GM13977 (cell line): Measurements from ENCODE around the gene MX2.

Experiments used
- DNase-seq: peaks from one replicate; pipeline ENCODE4 v3.0.0; 2012; ENCODE audit warnings: low spot score
- CTCF ChIP-seq: IDR thresholded peaks from 2 replicates; pipeline ENCODE4 v1.5.1; 2012; ENCODE audit warnings: mild to moderate bottlenecking, control low read depth; ENCODE audit not compliant: insufficient read depth; ENCODE audit errors: extremely low read depth, missing control alignments
- in situ Hi-C: fragments of 300-500 bp; cut with MboI; formaldehyde crosslinking; loops from one replicate; pipeline ENCODE4 v1.12.0; 2022; ENCODE audit warnings: low sequenced_read_pairs, low pct_unique_long_range_greater_than_20kb, mixed read lengths, inconsistent platforms; ENCODE audit not compliant: unreplicated experiment

MX2 gene

GRCh38 chr21:41369105-41369919 lies 7.5 kb downstream of the MX2 start:
- DNase-seq = peak; percentile 73
- in situ Hi-C loops = no loop called here
- TF ChIP-seq CTCF = peak; percentile 34

GRCh38 chr21:41369920-41370839 lies 8.4 kb downstream of the MX2 start:
- no peak for TF ChIP-seq CTCF
- DNase-seq = peak; percentile 66
- in situ Hi-C loops = no loop called here

GRCh38 chr21:41370840-41371684 lies 9.2 kb downstream of the MX2 start:
- in situ Hi-C loops = no loop called here
- TF ChIP-seq CTCF = no peak

GRCh38 chr21:41371685-41372030 lies 9.8 kb downstream of the MX2 start:
- in situ Hi-C loops = no loop called here
- TF ChIP-seq CTCF = no peak

More at GRCh38 chr21:41370840-41371684, 9.2 kb downstream of the MX2 start:
- no peak for DNase-seq

GRCh38 chr21:41373253-41373652 lies 11.4 kb downstream of the MX2 start:
- TF ChIP-seq CTCF = no peak
- in situ Hi-C loops = no loop called here
- no peak for DNase-seq

More at GRCh38 chr21:41371685-41372030, 9.8 kb downstream of the MX2 start:
- no peak for DNase-seq

GRCh38 chr21:41373763-41374162 lies 11.9 kb downstream of the MX2 start:
- in situ Hi-C loops = no loop called here
- no peak for DNase-seq

More at GRCh38 chr21:41373763-41374162, 11.9 kb downstream of the MX2 start:
- TF ChIP-seq CTCF = no peak
